ENCODE data around the gene CDK16. TPM values are rescaled to one million over a fixed set of nuclear protein-coding genes. Genes with fewer than 3 reads are reported as not detected.

The CDK16 gene
- total and polyA plus RNA-seq, 9 of the 15 experiments (the other 6 are each of a cell fraction or from before 2014, with no cell fraction given): 3.9 to 104 (median 57.5) TPM

DNA sequence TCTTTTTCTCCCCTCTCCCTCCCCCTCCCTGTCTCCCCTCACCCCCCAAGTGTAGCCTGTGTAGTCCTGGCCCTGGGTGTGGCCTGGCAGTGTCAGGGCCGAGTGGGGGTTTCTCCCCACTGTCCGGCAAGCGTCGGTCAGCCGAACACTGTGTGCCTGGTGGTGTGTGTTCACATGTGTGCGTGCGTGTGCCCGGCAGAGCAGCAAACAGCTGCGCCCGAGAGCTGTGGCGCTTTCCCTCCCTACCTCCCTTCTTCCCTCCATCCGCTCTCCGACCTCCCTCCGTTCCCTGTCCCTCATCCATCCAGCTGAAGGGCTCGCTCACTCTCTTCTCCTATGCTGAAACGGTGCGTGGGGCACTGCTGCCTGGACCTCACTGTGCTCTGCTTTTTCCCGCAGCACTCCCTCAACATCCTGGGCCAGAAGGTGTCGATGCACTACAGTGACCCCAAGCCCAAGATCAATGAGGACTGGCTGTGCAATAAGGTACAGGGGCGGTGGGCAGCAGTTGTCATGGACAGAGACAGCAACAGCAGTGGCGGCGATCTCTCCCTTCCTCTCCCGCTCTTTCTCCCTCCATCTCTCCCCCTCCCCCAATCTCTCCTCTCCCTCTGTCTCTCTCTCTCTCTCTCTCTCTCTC, 42.3 kb upstream of the CDK16 start:
- ChIA-PET CTCF (ENCODE audit: low intra/inter-chr PET ratio) (no interaction called here), POLR2A (no interaction called here)
- Histone ChIP-seq H3K27me3 (ENCODE audit: control insufficient read depth in 2 of 2, insufficient read depth in 2 of 2, low read length in 2 of 2) (no peaks in the 10 kb centered on the region), H3K79me2 (ENCODE audit: control insufficient read depth, insufficient read depth, low read length) (no peaks in the 10 kb centered on the region), H3K9me3 (replicated peaks; ENCODE audit: control insufficient read depth, insufficient read depth, low read depth, low read length) (no peaks in the 10 kb centered on the region), H3K9ac (ENCODE audit: insufficient read depth in 1 of 2, low read depth in 2 of 2, low read length in 2 of 2) (no peak overlapping the region; a peak in 1 of 4 replicates), H3K4me2 (ENCODE audit: insufficient read depth, low read length) (no peak overlapping the region), H3K4me3 (no peak overlapping the region), H4K20me1 (replicated peaks; ENCODE audit: control insufficient read depth, insufficient read depth, low read length) (peaks cover 4% of the 10 kb centered on the region; the same call in 1 of the 2 replicates), H3K36me3 (ENCODE audit: control insufficient read depth, insufficient read depth, low read length) (peaks cover 86% of the 10 kb centered on the region; the same call in 2 of the 3 replicates), H3K4me1 (replicated peaks in 1 of 2; ENCODE audit: control insufficient read depth in 2 of 2, insufficient read depth in 2 of 2, low read length in 2 of 2) (no peaks in the 10 kb centered on the region; a peak in 1 of 5 replicates), H2AFZ (ENCODE audit: low read depth, low read length) (no peak overlapping the region), H3K9me1 (ENCODE audit: control insufficient read depth, insufficient read depth, low read length) (no peaks in the 10 kb centered on the region), H3K27ac (ENCODE audit: extremely low read depth, low read depth, low read length) (no peak overlapping the region)
- no peak for DNase-seq (ENCODE audit: extremely low read depth in 1 of 4, low spot score in 3 of 4)
- no peak for FAIRE-seq
- in situ Hi-C loops (cut with MboI) (no loop called here), intact Hi-C loops (cut with micrococcal nuclease) (no loop called here)
- 94% methylated on average over 10 of the region's 23 CpGs for WGBS (ENCODE audit: insufficient coverage, low coverage, missing lambda C conversion rate)
- 0 out of 2 replicates have a peak, but pooled peaks have one; percentile 26 for TF ChIP-seq POLR2G (IDR thresholded peaks at IDR 0.05; ENCODE audit: low read depth, low read length)
- TF ChIP-seq, protein P1, sequence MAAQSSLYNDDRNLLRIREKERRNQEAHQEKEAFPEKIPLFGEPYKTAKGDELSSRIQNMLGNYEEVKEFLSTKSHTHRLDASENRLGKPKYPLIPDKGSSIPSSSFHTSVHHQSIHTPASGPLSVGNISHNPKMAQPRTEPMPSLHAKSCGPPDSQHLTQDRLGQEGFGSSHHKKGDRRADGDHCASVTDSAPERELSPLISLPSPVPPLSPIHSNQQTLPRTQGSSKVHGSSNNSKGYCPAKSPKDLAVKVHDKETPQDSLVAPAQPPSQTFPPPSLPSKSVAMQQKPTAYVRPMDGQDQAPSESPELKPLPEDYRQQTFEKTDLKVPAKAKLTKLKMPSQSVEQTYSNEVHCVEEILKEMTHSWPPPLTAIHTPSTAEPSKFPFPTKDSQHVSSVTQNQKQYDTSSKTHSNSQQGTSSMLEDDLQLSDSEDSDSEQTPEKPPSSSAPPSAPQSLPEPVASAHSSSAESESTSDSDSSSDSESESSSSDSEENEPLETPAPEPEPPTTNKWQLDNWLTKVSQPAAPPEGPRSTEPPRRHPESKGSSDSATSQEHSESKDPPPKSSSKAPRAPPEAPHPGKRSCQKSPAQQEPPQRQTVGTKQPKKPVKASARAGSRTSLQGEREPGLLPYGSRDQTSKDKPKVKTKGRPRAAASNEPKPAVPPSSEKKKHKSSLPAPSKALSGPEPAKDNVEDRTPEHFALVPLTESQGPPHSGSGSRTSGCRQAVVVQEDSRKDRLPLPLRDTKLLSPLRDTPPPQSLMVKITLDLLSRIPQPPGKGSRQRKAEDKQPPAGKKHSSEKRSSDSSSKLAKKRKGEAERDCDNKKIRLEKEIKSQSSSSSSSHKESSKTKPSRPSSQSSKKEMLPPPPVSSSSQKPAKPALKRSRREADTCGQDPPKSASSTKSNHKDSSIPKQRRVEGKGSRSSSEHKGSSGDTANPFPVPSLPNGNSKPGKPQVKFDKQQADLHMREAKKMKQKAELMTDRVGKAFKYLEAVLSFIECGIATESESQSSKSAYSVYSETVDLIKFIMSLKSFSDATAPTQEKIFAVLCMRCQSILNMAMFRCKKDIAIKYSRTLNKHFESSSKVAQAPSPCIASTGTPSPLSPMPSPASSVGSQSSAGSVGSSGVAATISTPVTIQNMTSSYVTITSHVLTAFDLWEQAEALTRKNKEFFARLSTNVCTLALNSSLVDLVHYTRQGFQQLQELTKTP (IDR thresholded peaks at IDR 0.05; ENCODE audit: low read depth in 1 of 2, partially characterized antibody in 2 of 2): no peak
- no peak for TF ChIP-seq ETV6 (IDR thresholded peaks at IDR 0.05; ENCODE audit: borderline replicate concordance in 1 of 2, low read depth in 2 of 2, low read length in 1 of 2)
- TF ChIP-seq ETV6 (CRISPR knock-in tag; IDR thresholded peaks at IDR 0.05; ENCODE audit: borderline replicate concordance): no peak
- TF ChIP-seq, protein P2, sequence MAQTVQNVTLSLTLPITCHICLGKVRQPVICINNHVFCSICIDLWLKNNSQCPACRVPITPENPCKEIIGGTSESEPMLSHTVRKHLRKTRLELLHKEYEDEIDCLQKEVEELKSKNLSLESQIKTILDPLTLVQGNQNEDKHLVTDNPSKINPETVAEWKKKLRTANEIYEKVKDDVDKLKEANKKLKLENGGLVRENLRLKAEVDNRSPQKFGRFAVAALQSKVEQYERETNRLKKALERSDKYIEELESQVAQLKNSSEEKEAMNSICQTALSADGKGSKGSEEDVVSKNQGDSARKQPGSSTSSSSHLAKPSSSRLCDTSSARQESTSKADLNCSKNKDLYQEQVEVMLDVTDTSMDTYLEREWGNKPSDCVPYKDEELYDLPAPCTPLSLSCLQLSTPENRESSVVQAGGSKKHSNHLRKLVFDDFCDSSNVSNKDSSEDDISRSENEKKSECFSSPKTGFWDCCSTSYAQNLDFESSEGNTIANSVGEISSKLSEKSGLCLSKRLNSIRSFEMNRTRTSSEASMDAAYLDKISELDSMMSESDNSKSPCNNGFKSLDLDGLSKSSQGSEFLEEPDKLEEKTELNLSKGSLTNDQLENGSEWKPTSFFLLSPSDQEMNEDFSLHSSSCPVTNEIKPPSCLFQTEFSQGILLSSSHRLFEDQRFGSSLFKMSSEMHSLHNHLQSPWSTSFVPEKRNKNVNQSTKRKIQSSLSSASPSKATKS (CRISPR knock-in tag; IDR thresholded peaks at IDR 0.05): no peak
- no peak for TF ChIP-seq PML (IDR thresholded peaks at IDR 0.05; ENCODE audit: low read length)
- TF ChIP-seq, protein P3, sequence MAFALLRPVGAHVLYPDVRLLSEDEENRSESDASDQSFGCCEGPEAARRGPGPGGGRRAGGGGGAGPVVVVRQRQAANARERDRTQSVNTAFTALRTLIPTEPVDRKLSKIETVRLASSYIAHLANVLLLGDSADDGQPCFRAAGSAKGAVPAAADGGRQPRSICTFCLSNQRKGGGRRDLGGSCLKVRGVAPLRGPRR (CRISPR knock-in tag; IDR thresholded peaks at IDR 0.05): no peak
- TF ChIP-seq ZNF408 (CRISPR knock-in tag; IDR thresholded peaks at IDR 0.05; ENCODE audit: low read depth): no peak
- ATAC-seq: no peak
- BruUV-seq (replicated peaks): no TSS peak
